Cardiac fibroblast (primary cell): ENCODE results near the gene TMEM50A.
"Not testable (repeated sequence)": the region's sequence is repeated elsewhere in the genome, so short reads cannot be mapped to it uniquely, and the experiment has no call there.

Experiments
- DNase-seq, 2 donors: peaks; one replicate each; pipeline versions ENCODE4 v3.0.0 to v3.0.0-alpha.2; 2010; ENCODE audit warnings: low read depth in 2 of 2
- H3K4me3 ChIP-seq, 2 donors: replicated peaks in 1 of 2; 1 replicate in 1 of 2; 2 replicates in 1 of 2; pipeline ENCODE4 v1.5.1; 2011; ENCODE audit warnings: low read depth in 2 of 2, low read length in 2 of 2, mild to moderate bottlenecking in 2 of 2, moderate library complexity in 1 of 2
- TF ChIP-seq, protein P1 (sequence below): IDR thresholded peaks from one replicate; pipeline ENCODE4 v1.5.1; 2011; ENCODE audit warnings: low read depth, mild to moderate bottlenecking, low read length, inconsistent platforms

TMEM50A gene

DNA sequence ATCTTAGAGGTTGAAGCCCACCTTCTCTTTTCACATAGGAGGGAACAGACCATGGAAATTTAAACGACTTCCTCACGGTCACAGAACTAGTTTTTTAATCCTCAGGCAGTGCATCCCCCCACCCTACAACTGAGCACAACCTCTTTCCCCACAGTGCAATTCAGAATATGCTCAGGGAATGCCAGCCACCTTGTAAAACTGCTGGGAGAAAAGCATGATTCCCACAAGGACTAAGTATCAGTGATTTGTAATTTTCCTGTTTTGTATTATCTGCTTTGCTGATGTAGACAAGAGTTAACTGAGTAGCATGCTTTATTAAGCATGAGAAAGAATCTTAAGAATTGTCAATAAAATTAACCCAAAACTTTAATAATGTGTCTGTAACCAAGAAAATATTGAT, 23.8 kb downstream of the TMEM50A start:
- no peak overlapping the region for H3K4me3 ChIP-seq
- DNase-seq = peak in 1 of 2 donors; percentile 28
- TF ChIP-seq, protein P1, sequence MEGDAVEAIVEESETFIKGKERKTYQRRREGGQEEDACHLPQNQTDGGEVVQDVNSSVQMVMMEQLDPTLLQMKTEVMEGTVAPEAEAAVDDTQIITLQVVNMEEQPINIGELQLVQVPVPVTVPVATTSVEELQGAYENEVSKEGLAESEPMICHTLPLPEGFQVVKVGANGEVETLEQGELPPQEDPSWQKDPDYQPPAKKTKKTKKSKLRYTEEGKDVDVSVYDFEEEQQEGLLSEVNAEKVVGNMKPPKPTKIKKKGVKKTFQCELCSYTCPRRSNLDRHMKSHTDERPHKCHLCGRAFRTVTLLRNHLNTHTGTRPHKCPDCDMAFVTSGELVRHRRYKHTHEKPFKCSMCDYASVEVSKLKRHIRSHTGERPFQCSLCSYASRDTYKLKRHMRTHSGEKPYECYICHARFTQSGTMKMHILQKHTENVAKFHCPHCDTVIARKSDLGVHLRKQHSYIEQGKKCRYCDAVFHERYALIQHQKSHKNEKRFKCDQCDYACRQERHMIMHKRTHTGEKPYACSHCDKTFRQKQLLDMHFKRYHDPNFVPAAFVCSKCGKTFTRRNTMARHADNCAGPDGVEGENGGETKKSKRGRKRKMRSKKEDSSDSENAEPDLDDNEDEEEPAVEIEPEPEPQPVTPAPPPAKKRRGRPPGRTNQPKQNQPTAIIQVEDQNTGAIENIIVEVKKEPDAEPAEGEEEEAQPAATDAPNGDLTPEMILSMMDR = no peak

- not testable (repeated sequence) for DNase-seq, H3K4me3 ChIP-seq
These were observed 24.8 kb downstream of the TMEM50A start for GRCh38 chr1:25362634-25363559.

DNA sequence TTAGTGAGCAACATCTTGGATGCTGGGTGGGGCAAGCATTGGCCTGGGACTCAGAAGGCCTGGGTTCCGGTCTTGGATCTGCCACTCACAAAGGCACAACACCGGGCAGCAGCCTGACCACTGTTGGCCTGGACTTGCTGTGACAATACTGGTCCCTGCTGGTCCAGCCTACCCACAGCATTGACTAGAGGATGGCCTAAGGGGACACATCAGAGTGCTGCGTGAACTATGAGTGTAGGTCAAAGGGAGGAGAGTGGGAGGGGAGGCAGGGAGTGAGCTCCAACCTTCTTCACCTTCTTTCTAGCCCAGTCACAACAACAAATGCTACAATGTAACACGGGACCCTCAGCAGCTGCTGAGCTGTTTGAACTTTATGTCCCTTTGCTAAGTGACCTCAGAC, 31.1 kb downstream of the TMEM50A start:
- DNase-seq = no peak
- H3K4me3 ChIP-seq = no peak overlapping the region
- TF ChIP-seq, protein P1 = no peak

GRCh38 chr1:25369691-25370271, 31.6 kb downstream of the TMEM50A start:
- not testable (repeated sequence) for H3K4me3 ChIP-seq, DNase-seq

- DNase-seq = peak; percentile 86 to 87
These were observed 33.6 kb downstream of the TMEM50A start for GRCh38 chr1:25371757-25372156.

DNA sequence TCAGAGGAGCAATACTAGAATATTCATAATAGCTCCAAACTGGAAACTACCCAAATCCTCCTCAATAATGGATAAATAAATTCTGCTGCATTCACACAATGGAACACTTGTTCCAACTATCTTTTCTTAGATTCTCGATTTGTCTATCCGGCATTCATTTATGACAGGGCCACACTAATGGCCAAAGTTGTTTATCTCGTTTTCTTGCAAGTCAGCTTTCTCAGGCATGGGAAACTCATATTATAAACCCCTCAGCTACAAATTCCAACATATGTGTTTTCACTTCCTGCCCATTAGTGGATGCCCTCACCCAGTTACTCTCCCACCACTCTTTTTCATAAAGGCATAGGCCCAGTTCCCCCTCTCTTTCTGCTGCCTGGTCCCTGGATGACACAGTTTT, 40.2 kb downstream of the TMEM50A start:
- H3K4me3 ChIP-seq, DNase-seq: not testable (repeated sequence)

More at GRCh38 chr1:25371757-25372156, 33.6 kb downstream of the TMEM50A start:
- H3K4me3 ChIP-seq = not testable (repeated sequence)

GRCh38 chr1:25382543-25382942, 44.4 kb downstream of the TMEM50A start:
- not testable (repeated sequence) for DNase-seq, H3K4me3 ChIP-seq

- peak; percentile 81 to 93 for DNase-seq
- not testable (repeated sequence) for H3K4me3 ChIP-seq
These were observed 45.0 kb downstream of the TMEM50A start for GRCh38 chr1:25383090-25383489.

GRCh38 chr1:25383875-25384274, 45.7 kb downstream of the TMEM50A start:
- H3K4me3 ChIP-seq = not testable (repeated sequence)

GRCh38 chr1:25387096-25387495, 49.0 kb downstream of the TMEM50A start:
- peak in 1 of 2 donors; percentile 56 for DNase-seq
- H3K4me3 ChIP-seq = not testable (repeated sequence)

More at GRCh38 chr1:25383875-25384274, 45.7 kb downstream of the TMEM50A start:
- DNase-seq = not testable (repeated sequence)

- not testable (repeated sequence) for H3K4me3 ChIP-seq, DNase-seq
These were observed 50.6 kb downstream of the TMEM50A start for GRCh38 chr1:25388691-25389090.

GRCh38 chr1:25389721-25390120, 51.6 kb downstream of the TMEM50A start:
- DNase-seq, H3K4me3 ChIP-seq: not testable (repeated sequence)
